SK-N-SH treated with all-trans-retinoic acid at 6 μM for 48 hours (cell line): Measurements from ENCODE around the gene UBE2H.

Experiments
- ATAC-seq: fragments of 200-7000 bp; cut with Tn5 transposase; 3 replicates; pipeline ENCODE4 v1.9.1; 2020; ENCODE audit warnings: mild to moderate bottlenecking, moderate library complexity
- ARNTL ChIP-seq: fragments of 450-650 bp; formaldehyde crosslinking; IDR thresholded peaks from 2 replicates; pipeline ENCODE4 v1.5.0; 2020; ENCODE audit warnings: low read depth, mild to moderate bottlenecking, moderate library complexity, borderline replicate concordance
- BACH2 ChIP-seq: fragments of 250-450 bp; sonication (Bioruptor Pico); IDR thresholded peaks from 2 replicates; pipeline ENCODE4 v1.9.0; 2021; ENCODE audit warnings: mild to moderate bottlenecking, borderline replicate concordance
- CREB5 ChIP-seq: fragments of 250-450 bp; sonication (Bioruptor Pico); IDR thresholded peaks from 2 replicates; pipeline ENCODE4 v1.5.1; 2020; ENCODE audit warnings: low read depth, mild to moderate bottlenecking, moderate library complexity
- CSDC2 ChIP-seq: fragments of 250-450 bp; sonication (Bioruptor Pico); IDR thresholded peaks from 2 replicates; pipeline ENCODE4 v1.5.0; 2020; ENCODE audit warnings: mild to moderate bottlenecking, moderate library complexity
- CSRNP3 ChIP-seq: fragments of 250-450 bp; sonication (Bioruptor Pico); IDR thresholded peaks from 2 replicates; pipeline ENCODE4 v1.5.1; 2021; ENCODE audit warnings: mild to moderate bottlenecking, moderate library complexity
- GLIS3 ChIP-seq: fragments of 250-450 bp; sonication (Bioruptor Pico); IDR thresholded peaks from 2 replicates; pipeline ENCODE4 v1.5.0; 2020; ENCODE audit warnings: mild to moderate bottlenecking, moderate library complexity
- ISL1 ChIP-seq: fragments of 250-450 bp; sonication (Bioruptor Pico); IDR thresholded peaks from 2 replicates; pipeline ENCODE4 v2.1.2; 2022; ENCODE audit warnings: mild to moderate bottlenecking, moderate library complexity
- PATZ1 ChIP-seq: fragments of 250-450 bp; sonication (Bioruptor Pico); IDR thresholded peaks from 2 replicates; pipeline ENCODE4 v1.8.0; 2020; ENCODE audit warnings: mild to moderate bottlenecking, moderate library complexity, borderline replicate concordance
- PPARA ChIP-seq: fragments of 250-450 bp; sonication (Bioruptor Pico); IDR thresholded peaks from 2 replicates; pipeline ENCODE4 v1.5.0; 2020; ENCODE audit warnings: mild to moderate bottlenecking, borderline replicate concordance
- RARB ChIP-seq: fragments of 250-450 bp; sonication (Bioruptor Pico); IDR thresholded peaks from 2 replicates; pipeline ENCODE4 v1.8.0; 2021; ENCODE audit warnings: mild to moderate bottlenecking, moderate library complexity
- SNAI2 ChIP-seq: fragments of 250-450 bp; sonication (Bioruptor Pico); IDR thresholded peaks from 2 replicates; pipeline ENCODE4 v1.5.0; 2020; ENCODE audit warnings: mild to moderate bottlenecking, moderate library complexity
- TCF4 ChIP-seq: fragments of 250-450 bp; sonication (Bioruptor Pico); IDR thresholded peaks from 2 replicates; pipeline ENCODE4 v1.8.0; 2021; ENCODE audit warnings: mild to moderate bottlenecking, moderate library complexity, borderline replicate concordance
- TOX ChIP-seq: fragments of 250-450 bp; sonication (Bioruptor Pico); IDR thresholded peaks from 2 replicates; pipeline ENCODE4 v1.8.0; 2021; ENCODE audit warnings: mild to moderate bottlenecking, moderate library complexity, borderline replicate concordance
- TSHZ2 ChIP-seq: fragments of 250-450 bp; sonication (Bioruptor Pico); IDR thresholded peaks from 2 replicates; pipeline ENCODE4 v1.5.0; 2020; ENCODE audit warnings: mild to moderate bottlenecking, moderate library complexity
- ZC3H10 ChIP-seq: fragments of 250-450 bp; sonication (Bioruptor Pico); IDR thresholded peaks from 2 replicates; pipeline ENCODE4 v1.5.1; 2021; ENCODE audit warnings: mild to moderate bottlenecking, moderate library complexity
- ZFP3 ChIP-seq: fragments of 250-450 bp; sonication (Bioruptor Pico); IDR thresholded peaks from 2 replicates; pipeline ENCODE4 v1.5.0; 2020; ENCODE audit warnings: mild to moderate bottlenecking, moderate library complexity
- ZFP30 ChIP-seq: fragments of 450-650 bp; formaldehyde crosslinking; IDR thresholded peaks from 2 replicates; pipeline ENCODE4 v1.5.0; 2022; ENCODE audit warnings: mild to moderate bottlenecking, moderate library complexity
- ZNF565 ChIP-seq: fragments of 450-650 bp; formaldehyde crosslinking; conservative IDR thresholded peaks from 2 replicates; pipeline ENCODE4 v1.5.0; 2020; ENCODE audit warnings: low read depth, mild to moderate bottlenecking, moderate library complexity
- ZNF70 ChIP-seq: fragments of 450-650 bp; formaldehyde crosslinking; IDR thresholded peaks from 2 replicates; pipeline ENCODE4 v1.5.0; 2020; ENCODE audit warnings: mild to moderate bottlenecking, moderate library complexity
- ZNF8 ChIP-seq: fragments of 450-650 bp; formaldehyde crosslinking; IDR thresholded peaks from 2 replicates; pipeline ENCODE4 v1.5.0; 2020; ENCODE audit warnings: mild to moderate bottlenecking, moderate library complexity

UBE2H gene

GRCh38 chr7:129940329-129940728, 12.4 kb downstream of the UBE2H start (continued):
- TF ChIP-seq PATZ1 (CRISPR knock-in tag) = no peak
- no peak for TF ChIP-seq ARNTL

DNA sequence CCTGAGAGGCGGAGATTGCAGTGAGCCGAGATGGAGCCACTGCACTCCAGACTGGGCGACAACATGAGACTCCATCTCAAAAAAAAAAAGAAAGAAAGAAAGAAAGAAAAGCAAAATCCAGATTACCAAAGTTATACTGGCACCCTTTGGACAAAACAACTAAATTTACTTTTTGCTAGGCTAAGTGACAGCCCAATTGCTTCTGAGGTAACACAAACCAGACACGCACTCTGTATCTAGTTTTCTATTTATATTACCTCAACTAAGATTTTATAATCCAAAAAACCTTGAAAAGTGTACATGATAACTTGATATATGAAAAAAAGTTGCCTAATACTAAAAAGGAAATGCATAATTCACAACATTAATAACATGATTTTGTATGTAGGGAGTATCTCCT, 12.9 kb downstream of the UBE2H start:
- no peak for ATAC-seq
- TF ChIP-seq CREB5 (CRISPR knock-in tag) (no peak), ZFP3 (no peak), SNAI2 (CRISPR knock-in tag) (no peak), ZFP30 (CRISPR knock-in tag) (no peak), CSRNP3 (no peak), ZNF70 (CRISPR knock-in tag) (no peak), TOX (CRISPR knock-in tag) (no peak)

GRCh38 chr7:129933627-129934026, 19.1 kb downstream of the UBE2H start:
- TF ChIP-seq TCF4 (CRISPR knock-in tag) (no peak), ZFP30 (CRISPR knock-in tag) (no peak), GLIS3 (no peak), ZNF565 (CRISPR knock-in tag) (no peak), TSHZ2 (CRISPR knock-in tag) (no peak), PPARA (CRISPR knock-in tag) (no peak), CSDC2 (CRISPR knock-in tag) (no peak), RARB (CRISPR knock-in tag) (no peak), BACH2 (CRISPR knock-in tag) (no peak), ZC3H10 (CRISPR knock-in tag) (no peak)
- no peak for ATAC-seq

- TF ChIP-seq ZNF8 (CRISPR knock-in tag) (no peak), SNAI2 (CRISPR knock-in tag) (no peak), ISL1 (CRISPR knock-in tag) (no peak), CSRNP3 (no peak), ZC3H10 (CRISPR knock-in tag) (no peak)
- ATAC-seq = no peak
Observed at GRCh38 chr7:129926618-129927017, 26.1 kb downstream of the UBE2H start.
